HCT116 (cell line): ENCODE results near the gene ALDH8A1.

Experiments used
- CBX3 ChIP-seq: IDR thresholded peaks from 2 replicates; pipeline ENCODE4 v1.6.1; 2012; ENCODE audit warnings: low read depth
- CEBPB ChIP-seq: IDR thresholded peaks from 2 replicates; pipeline ENCODE4 v1.6.1; 2012; ENCODE audit warnings: low read depth
- EZH2 ChIP-seq: fragments of 200-600 bp; sonication (generic); IDR thresholded peaks from 2 replicates; pipeline ENCODE4 v1.6.1; 2017; ENCODE audit warnings: antibody characterized with exemption, mixed run types
- JUND ChIP-seq: IDR thresholded peaks from 2 replicates; pipeline ENCODE4 v1.6.1; 2012
- POLR2A ChIP-seq: IDR thresholded peaks from 2 replicates; pipeline ENCODE4 v1.7.0; 2011; ENCODE audit warnings: borderline replicate concordance; ENCODE audit not compliant: insufficient read depth, insufficient read length; ENCODE audit errors: extremely low read depth
- POLR2AphosphoS5 ChIP-seq: IDR thresholded peaks from 2 replicates; pipeline ENCODE4 v1.6.1; 2011; ENCODE audit warnings: mild to moderate bottlenecking, low read depth, low read length, moderate library complexity
- REST ChIP-seq: IDR thresholded peaks from 2 replicates; pipeline ENCODE4 v1.6.1; 2012; ENCODE audit warnings: low read depth
- SIN3A ChIP-seq: IDR thresholded peaks from 2 replicates; pipeline ENCODE4 v1.6.1; 2012; ENCODE audit warnings: low read depth
- TCF7L2 ChIP-seq: IDR thresholded peaks from 2 replicates; pipeline ENCODE4 v1.7.0; 2011; ENCODE audit warnings: borderline replicate concordance, inconsistent platforms; ENCODE audit not compliant: insufficient read depth, insufficient read length; ENCODE audit errors: extremely low read depth
- YY1 ChIP-seq: IDR thresholded peaks from 2 replicates; pipeline ENCODE4 v1.6.1; 2011; ENCODE audit warnings: low read length, low read depth, moderate library complexity, mild to moderate bottlenecking; ENCODE audit not compliant: insufficient replicate concordance; ENCODE audit errors: extremely low read depth
- ZFX ChIP-seq: fragments of 450-650 bp; IDR thresholded peaks from 2 replicates; pipeline ENCODE4 v1.6.1; 2017
- ZNF274 ChIP-seq: fragments of 200-500 bp; sonication (Bioruptor generic); IDR thresholded peaks from 2 replicates; pipeline ENCODE4 v1.6.1; 2014; ENCODE audit warnings: mild to moderate bottlenecking, low read depth, low read length, inconsistent platforms
- TF ChIP-seq, protein P1 (sequence below), 3 experiments: fragments of 200-600 bp in 1 of 3; sonication (generic) in 1 of 3; IDR thresholded peaks in 2 of 3; conservative IDR thresholded peaks in 1 of 3; 2 replicates each; pipeline ENCODE4 v1.5.1; 2012 to 2017; ENCODE audit warnings: low read depth in 2 of 3, low read length in 2 of 3, antibody characterized with exemption in 1 of 3, borderline replicate concordance in 1 of 3, control low read depth in 1 of 3, mild to moderate bottlenecking in 1 of 3, mixed read lengths in 1 of 3, mixed run types in 1 of 3, moderate library complexity in 1 of 3; ENCODE audit not compliant: insufficient read depth in 1 of 3
- TF ChIP-seq, protein P2 (sequence below): IDR thresholded peaks from 2 replicates; pipeline ENCODE4 v1.6.1; 2012

GRCh38 chr6:134868812-134869211 is 81.1 kb downstream of the ALDH8A1 start:
- TF ChIP-seq, protein P1, sequence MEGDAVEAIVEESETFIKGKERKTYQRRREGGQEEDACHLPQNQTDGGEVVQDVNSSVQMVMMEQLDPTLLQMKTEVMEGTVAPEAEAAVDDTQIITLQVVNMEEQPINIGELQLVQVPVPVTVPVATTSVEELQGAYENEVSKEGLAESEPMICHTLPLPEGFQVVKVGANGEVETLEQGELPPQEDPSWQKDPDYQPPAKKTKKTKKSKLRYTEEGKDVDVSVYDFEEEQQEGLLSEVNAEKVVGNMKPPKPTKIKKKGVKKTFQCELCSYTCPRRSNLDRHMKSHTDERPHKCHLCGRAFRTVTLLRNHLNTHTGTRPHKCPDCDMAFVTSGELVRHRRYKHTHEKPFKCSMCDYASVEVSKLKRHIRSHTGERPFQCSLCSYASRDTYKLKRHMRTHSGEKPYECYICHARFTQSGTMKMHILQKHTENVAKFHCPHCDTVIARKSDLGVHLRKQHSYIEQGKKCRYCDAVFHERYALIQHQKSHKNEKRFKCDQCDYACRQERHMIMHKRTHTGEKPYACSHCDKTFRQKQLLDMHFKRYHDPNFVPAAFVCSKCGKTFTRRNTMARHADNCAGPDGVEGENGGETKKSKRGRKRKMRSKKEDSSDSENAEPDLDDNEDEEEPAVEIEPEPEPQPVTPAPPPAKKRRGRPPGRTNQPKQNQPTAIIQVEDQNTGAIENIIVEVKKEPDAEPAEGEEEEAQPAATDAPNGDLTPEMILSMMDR (IDR thresholded peaks at IDR 0.05 in 2 of 3, conservative IDR thresholded peaks at IDR 0.05 in 1 of 3; ENCODE audit: borderline replicate concordance in 1 of 3, insufficient read depth in 1 of 3, low read depth in 2 of 3, low read length in 2 of 3), result no peak
- no peak for TF ChIP-seq EZH2
- TF ChIP-seq POLR2A, result no peak
- TF ChIP-seq ZNF274, result no peak
- no peak for TF ChIP-seq REST
- TF ChIP-seq, protein P2, sequence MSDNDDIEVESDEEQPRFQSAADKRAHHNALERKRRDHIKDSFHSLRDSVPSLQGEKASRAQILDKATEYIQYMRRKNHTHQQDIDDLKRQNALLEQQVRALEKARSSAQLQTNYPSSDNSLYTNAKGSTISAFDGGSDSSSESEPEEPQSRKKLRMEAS, result no peak
- no peak for TF ChIP-seq POLR2AphosphoS5
- TF ChIP-seq CBX3, result no peak
- TF ChIP-seq ZFX, result no peak
- TF ChIP-seq SIN3A, result no peak
- TF ChIP-seq CEBPB, result no peak
- TF ChIP-seq JUND, result no peak
- no peak for TF ChIP-seq YY1
- TF ChIP-seq TCF7L2, result no peak
